ENCODE results near the gene CDC42BPG.

Gene CDC42BPG

DNA sequence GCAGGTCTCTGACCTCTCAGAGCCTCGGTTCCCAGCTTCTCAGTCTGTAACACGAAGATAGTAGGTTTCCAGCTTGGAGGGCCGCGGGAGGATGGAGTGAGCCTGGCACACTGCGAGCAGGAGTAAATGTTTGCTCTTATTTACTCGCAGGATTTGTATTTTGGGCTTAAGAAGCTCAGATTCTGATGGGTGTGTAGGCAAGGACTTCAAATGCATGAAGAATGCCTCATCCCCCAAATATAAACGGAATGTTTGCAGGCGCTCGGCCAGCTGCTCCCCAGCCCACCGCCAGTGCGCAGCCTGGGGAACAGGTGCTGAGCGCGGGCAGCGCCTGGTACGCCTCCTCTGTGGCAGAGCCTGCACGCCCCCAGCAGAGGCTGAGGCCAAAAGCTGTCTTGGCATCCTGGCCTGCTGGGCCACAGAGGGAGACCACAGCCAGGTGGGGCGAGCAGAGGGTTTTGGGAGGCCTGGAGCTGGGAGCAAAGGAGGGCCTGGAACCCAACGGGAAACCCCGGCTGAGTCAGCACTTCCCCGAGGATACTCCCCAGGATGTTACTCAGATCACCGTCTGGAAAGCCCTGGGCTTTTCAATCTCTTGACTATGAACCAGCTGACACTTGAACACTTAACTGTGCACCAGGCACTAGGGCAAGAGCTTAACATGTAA is 24.6 kb upstream of the CDC42BPG start:
- TF ChIP-seq, protein P1, sequence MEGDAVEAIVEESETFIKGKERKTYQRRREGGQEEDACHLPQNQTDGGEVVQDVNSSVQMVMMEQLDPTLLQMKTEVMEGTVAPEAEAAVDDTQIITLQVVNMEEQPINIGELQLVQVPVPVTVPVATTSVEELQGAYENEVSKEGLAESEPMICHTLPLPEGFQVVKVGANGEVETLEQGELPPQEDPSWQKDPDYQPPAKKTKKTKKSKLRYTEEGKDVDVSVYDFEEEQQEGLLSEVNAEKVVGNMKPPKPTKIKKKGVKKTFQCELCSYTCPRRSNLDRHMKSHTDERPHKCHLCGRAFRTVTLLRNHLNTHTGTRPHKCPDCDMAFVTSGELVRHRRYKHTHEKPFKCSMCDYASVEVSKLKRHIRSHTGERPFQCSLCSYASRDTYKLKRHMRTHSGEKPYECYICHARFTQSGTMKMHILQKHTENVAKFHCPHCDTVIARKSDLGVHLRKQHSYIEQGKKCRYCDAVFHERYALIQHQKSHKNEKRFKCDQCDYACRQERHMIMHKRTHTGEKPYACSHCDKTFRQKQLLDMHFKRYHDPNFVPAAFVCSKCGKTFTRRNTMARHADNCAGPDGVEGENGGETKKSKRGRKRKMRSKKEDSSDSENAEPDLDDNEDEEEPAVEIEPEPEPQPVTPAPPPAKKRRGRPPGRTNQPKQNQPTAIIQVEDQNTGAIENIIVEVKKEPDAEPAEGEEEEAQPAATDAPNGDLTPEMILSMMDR (conservative IDR thresholded peaks at IDR 0.05; ENCODE audit: control insufficient read depth, insufficient read depth, low read depth, low read length) = no peak
- DNase-seq (ENCODE audit: low read depth) = peak; percentile 93
- no peak overlapping the region for H3K4me3 ChIP-seq (ENCODE audit: control insufficient read depth, low read depth, low read length)

DNA sequence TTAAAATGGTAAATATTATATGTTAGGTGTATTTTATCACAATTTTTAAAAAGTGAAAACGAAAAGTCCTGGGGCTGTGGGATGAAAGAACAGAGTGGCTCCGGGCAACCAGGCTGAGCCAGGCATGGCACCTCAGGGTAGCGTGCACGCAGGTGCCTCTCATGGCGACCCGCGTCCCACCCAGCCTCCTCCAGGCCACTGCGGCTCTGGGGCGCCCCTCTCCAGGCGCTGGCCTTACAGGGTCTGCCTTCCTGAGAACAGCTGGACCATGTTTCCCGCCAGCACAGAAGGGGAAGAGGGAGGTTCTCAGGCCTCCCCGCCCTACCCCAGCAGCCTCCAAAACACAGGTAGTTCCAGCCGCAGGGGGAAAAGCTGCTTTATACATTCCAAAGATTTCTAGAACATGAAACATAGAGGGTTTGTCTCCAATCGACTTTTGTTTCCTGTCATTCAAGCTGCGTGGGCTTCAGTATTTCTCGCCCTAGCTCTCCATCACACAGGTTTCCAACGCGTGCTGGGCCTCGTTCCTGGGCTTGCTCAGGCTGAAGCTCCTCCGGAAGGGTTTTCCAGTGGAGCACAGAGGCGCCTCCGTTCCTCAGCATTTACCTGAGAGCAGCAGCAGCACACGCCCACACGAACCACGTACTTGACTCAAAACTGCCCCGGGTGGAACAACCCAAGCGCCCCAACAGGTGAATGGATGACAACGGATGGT is 23.5 kb upstream of the CDC42BPG start:
- no peak overlapping the region for H3K4me3 ChIP-seq (ENCODE audit: control insufficient read depth, low read depth, low read length)
- TF ChIP-seq, protein P1 (conservative IDR thresholded peaks at IDR 0.05; ENCODE audit: control insufficient read depth, insufficient read depth, low read depth, low read length) = no peak
- DNase-seq (ENCODE audit: low read depth) = no peak

DNA sequence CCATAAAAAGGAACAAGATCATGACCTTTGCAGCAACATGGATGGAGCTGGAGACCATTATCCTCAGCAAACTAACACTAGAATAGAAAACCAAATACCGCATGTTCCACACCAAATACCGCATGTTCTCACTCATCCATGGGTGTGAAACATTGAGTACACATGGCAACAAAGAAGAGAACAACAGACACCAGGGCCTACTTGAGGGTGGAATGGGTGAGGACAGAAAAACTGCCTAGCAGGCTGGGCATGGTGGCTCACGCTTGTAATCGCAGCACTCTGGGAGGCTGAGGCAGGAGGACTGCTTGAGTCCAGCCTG is 21.7 kb upstream of the CDC42BPG start:
- no peak for DNase-seq (ENCODE audit: low read depth)
- H3K4me3 ChIP-seq (ENCODE audit: control insufficient read depth, low read depth, low read length) = no peak overlapping the region
- TF ChIP-seq, protein P1 (conservative IDR thresholded peaks at IDR 0.05; ENCODE audit: control insufficient read depth, insufficient read depth, low read depth, low read length) = no peak

DNA sequence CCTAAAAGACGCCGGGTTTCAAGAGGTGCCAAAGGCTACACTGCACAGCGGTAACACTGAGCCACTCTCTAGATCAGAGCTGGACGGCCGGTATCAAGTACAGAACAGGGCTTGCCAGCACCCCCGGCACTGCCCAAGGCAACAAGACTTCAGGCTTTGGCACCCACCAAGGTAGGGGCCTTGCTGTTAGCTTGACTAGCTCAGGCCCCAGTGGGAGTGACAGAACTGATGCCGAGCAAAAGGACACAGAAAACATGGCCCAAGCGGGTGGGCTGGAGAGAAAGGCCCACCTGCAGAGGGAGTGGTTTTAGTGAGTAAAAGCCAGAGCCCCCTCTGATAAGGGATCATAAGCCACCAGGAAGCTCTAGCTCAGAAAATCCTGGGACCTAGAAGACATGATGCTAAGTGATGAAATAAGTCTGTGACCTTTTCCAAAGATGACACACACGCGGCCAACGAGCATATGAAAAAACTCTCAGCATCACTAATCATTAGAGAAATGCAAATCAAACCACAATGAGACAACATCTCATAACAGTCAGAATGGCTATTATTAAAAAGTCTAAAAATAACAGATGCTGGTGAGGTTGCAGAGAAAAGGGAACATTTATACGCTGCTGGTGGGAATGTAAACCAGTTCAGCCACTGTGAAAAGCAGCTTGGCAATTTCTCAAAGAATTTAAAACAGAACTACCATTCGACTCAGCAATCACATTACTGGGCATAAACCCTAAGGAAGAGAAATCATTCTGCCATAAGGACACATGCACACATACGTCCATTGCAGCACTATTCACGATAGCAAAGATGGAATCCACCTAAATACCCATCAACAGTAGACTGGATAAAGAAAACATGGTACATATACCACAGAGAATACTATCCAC is 21.1 kb upstream of the CDC42BPG start:
- DNase-seq (ENCODE audit: low read depth) = peak; percentile 95
- TF ChIP-seq, protein P1 (conservative IDR thresholded peaks at IDR 0.05; ENCODE audit: control insufficient read depth, insufficient read depth, low read depth, low read length) = peak; percentile 7
- H3K4me3 ChIP-seq (ENCODE audit: control insufficient read depth, low read depth, low read length) = no peak overlapping the region

DNA sequence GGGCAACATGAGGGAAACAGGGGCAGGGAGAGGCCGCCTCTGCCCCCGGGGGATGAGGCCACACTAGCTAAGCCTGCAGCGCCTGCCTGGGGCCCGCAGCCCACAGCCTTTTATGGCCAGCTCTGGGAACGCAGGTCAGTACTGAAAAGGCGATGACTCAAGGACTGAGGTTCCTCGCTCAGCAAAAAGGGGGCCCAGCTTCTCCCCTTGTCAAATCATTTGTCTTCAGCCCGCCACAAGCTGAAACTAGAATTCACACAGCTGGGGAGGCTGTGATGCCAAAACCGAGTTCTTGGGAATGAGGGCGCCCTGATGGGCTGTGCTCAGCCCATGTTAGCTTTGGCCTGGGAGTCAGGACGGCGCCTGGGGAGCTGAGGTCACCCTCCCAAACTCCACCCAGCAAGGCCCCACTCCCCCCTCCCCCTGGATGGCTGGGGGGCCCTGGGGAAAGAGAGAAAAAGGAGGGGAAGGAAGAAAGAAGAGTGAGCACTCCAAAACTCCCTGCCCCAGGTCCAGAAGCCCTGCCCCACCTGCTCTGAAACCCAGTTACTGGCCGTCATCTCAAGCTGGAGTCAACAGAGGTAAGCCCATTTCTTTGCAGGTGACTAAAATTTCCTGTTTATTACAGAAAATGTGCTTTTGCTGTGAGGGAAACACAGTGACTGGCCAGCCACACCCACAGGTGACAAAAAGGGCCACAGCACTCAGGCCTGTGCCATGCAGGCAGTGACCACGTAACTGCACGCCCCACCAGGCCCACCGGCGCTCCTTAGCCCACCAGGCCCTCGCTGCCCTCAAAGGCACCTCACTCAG is 20.2 kb upstream of the CDC42BPG start:
- H3K4me3 ChIP-seq (ENCODE audit: control insufficient read depth, low read depth, low read length) = no peak overlapping the region
- peak; percentile 97 for DNase-seq (ENCODE audit: low read depth)
- TF ChIP-seq, protein P1 (conservative IDR thresholded peaks at IDR 0.05; ENCODE audit: control insufficient read depth, insufficient read depth, low read depth, low read length) = no peak

DNA sequence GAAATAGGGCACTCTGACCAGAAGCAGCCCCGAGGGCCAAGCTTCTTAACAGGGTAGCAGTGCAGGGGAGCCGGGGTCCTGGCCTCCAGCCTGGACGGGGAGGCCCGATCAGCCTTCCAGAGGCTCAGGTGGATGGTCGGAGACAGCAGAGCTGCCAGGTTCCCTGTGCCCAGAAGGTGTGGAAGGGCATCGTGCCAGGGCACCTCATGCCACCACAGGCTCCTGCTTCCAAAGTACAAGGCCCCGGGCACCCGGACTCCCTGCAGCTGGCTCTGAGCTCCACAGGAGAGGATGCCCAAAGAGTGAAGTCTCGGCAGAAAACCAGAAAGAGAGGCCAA is 19.7 kb upstream of the CDC42BPG start:
- no peak overlapping the region for H3K4me3 ChIP-seq (ENCODE audit: control insufficient read depth, low read depth, low read length)
- no peak for DNase-seq (ENCODE audit: low read depth)
- TF ChIP-seq, protein P1 (conservative IDR thresholded peaks at IDR 0.05; ENCODE audit: control insufficient read depth, insufficient read depth, low read depth, low read length) = no peak
